ENCODE measurements around the gene OSBP2. TPM values are rescaled to one million over a fixed set of nuclear protein-coding genes. Genes with fewer than 3 reads are reported as not detected.

The OSBP2 gene
- total and polyA plus RNA-seq, 4 donors: 1.1 to 12.3 (median 2.6) TPM

DNA sequence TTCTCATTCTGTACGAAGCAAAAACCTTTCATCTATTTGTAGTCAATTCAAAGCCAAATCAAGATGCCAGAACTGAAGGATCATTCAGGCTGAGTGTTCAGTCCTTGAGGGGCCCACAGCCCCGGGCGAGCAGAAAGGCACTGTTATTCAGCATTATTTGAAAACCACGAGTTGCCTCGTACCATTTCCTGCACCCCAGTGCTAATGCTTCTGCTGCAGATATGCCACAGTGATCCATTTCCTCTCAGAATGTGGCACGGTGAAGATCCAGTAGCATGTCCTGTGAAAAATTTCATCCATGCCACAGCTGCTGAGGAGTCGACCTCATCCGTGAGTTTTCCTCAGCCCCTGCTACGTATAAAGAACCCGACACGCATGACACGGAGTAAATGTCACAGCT is 85.4 kb downstream of the OSBP2 start:
- ATAC-seq (ENCODE audit: insufficient read depth, low FRiP score): no peak
- Histone ChIP-seq H3K9me3 (ENCODE audit: control insufficient read depth in 4 of 4, insufficient read depth in 3 of 4, low read length in 3 of 4) (no peaks in the 10 kb centered on the region), H3K36me3 (ENCODE audit: control insufficient read depth in 4 of 4, insufficient read depth in 4 of 4, low read length in 4 of 4) (no peaks in the 10 kb centered on the region), H3K4me3 (no peak overlapping the region), H3K4me1 (ENCODE audit: control insufficient read depth in 5 of 5, insufficient read depth in 5 of 5, low read length in 5 of 5) (no peaks in the 10 kb centered on the region), H3K9ac (ENCODE audit: insufficient read depth in 1 of 2, low read length in 2 of 2) (no peak overlapping the region), H3K27ac (ENCODE audit: low read depth in 1 of 2, low read length in 1 of 2) (no peak overlapping the region), H3K27me3 (ENCODE audit: control insufficient read depth in 3 of 3, insufficient read depth in 3 of 3, low read length in 2 of 3) (no peaks in the 10 kb centered on the region)
- TF ChIP-seq, protein P1, sequence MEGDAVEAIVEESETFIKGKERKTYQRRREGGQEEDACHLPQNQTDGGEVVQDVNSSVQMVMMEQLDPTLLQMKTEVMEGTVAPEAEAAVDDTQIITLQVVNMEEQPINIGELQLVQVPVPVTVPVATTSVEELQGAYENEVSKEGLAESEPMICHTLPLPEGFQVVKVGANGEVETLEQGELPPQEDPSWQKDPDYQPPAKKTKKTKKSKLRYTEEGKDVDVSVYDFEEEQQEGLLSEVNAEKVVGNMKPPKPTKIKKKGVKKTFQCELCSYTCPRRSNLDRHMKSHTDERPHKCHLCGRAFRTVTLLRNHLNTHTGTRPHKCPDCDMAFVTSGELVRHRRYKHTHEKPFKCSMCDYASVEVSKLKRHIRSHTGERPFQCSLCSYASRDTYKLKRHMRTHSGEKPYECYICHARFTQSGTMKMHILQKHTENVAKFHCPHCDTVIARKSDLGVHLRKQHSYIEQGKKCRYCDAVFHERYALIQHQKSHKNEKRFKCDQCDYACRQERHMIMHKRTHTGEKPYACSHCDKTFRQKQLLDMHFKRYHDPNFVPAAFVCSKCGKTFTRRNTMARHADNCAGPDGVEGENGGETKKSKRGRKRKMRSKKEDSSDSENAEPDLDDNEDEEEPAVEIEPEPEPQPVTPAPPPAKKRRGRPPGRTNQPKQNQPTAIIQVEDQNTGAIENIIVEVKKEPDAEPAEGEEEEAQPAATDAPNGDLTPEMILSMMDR (IDR thresholded peaks at IDR 0.05; ENCODE audit: control extremely low read depth, extremely low read depth): no peak
- no peak for DNase-seq
- 35 to 48% methylated on average over 12 of the region's 12 CpGs for WGBS, 2 donors

DNA sequence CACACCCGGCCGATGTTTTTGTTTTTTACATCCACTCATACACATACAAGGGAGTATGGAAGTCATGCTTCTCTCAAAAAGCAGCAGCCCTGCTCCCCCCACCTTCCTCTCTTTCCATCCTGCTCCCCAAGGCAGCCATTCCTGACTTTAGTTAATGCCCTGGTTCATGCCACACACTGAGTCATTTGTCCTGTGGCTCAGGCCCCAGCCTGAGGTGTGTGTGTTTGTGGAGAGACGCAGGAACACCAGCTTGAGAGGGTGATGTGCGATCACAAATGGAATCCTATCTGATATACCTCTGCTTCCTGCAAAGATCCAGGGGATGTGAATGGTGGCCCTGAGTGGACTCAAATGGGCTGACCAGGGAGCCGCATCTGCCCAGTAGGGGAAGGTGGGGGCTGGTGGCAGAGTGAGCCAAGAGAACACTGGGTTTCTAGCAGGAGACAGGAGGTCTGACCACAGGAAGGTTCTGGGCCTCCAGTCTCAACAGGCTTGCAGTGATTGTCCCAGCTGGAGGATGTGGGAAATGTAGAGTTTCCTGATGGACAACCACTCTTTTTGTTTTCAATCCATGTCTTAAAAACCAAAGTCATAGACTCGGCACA is 86.7 kb downstream of the OSBP2 start:
- DNase-seq (no peak), ATAC-seq (ENCODE audit: insufficient read depth, low FRiP score) (no peak)
- Histone ChIP-seq H3K4me1 (ENCODE audit: control insufficient read depth in 5 of 5, insufficient read depth in 5 of 5, low read length in 5 of 5) (no peaks in the 10 kb centered on the region), H3K9me3 (ENCODE audit: control insufficient read depth in 4 of 4, insufficient read depth in 3 of 4, low read length in 3 of 4) (no peaks in the 10 kb centered on the region), H3K27ac (ENCODE audit: low read depth in 1 of 2, low read length in 1 of 2) (no peak overlapping the region), H3K9ac (ENCODE audit: insufficient read depth in 1 of 2, low read length in 2 of 2) (no peak overlapping the region), H3K36me3 (ENCODE audit: control insufficient read depth in 4 of 4, insufficient read depth in 4 of 4, low read length in 4 of 4) (no peaks in the 10 kb centered on the region), H3K27me3 (ENCODE audit: control insufficient read depth in 3 of 3, insufficient read depth in 3 of 3, low read length in 2 of 3) (no peaks in the 10 kb centered on the region), H3K4me3 (no peak overlapping the region)
- TF ChIP-seq, protein P1 (IDR thresholded peaks at IDR 0.05; ENCODE audit: control extremely low read depth, extremely low read depth): no peak
- 88 to 89% methylated on average over 6 of the region's 6 CpGs for WGBS, 2 donors

DNA sequence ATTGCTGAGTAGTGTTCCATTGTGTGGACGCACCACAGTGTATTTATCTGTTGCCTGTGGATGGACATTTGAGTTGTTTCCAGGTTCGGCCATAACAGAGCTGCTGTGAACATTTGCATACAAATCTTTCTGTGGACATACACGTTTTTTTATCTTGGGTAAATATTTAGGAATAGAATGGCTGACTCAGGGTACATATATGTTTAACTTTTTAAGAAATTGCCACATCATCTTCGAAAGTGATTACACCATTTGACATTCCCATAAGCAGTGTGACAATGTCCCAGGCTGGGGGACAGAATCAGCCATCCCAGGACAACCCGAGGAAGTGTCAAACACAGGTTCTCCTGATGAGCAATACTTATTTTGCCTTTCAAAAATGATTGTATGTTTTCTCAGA is 87.9 kb downstream of the OSBP2 start:
- Histone ChIP-seq H3K36me3 (ENCODE audit: control insufficient read depth in 4 of 4, insufficient read depth in 4 of 4, low read length in 4 of 4) (no peaks in the 10 kb centered on the region), H3K9me3 (ENCODE audit: control insufficient read depth in 4 of 4, insufficient read depth in 3 of 4, low read length in 3 of 4) (no peaks in the 10 kb centered on the region), H3K4me3 (no peak overlapping the region), H3K9ac (ENCODE audit: insufficient read depth in 1 of 2, low read length in 2 of 2) (no peak overlapping the region), H3K27ac (ENCODE audit: low read depth in 1 of 2, low read length in 1 of 2) (no peak overlapping the region), H3K27me3 (ENCODE audit: control insufficient read depth in 3 of 3, insufficient read depth in 3 of 3, low read length in 2 of 3) (no peaks in the 10 kb centered on the region), H3K4me1 (ENCODE audit: control insufficient read depth in 5 of 5, insufficient read depth in 5 of 5, low read length in 5 of 5) (no peaks in the 10 kb centered on the region)
- ATAC-seq (ENCODE audit: insufficient read depth, low FRiP score) (no peak), DNase-seq (no peak)
- WGBS, 2 donors: 67 to 74% methylated on average over 5 of the region's 5 CpGs
- TF ChIP-seq, protein P1 (IDR thresholded peaks at IDR 0.05; ENCODE audit: control extremely low read depth, extremely low read depth): no peak

DNA sequence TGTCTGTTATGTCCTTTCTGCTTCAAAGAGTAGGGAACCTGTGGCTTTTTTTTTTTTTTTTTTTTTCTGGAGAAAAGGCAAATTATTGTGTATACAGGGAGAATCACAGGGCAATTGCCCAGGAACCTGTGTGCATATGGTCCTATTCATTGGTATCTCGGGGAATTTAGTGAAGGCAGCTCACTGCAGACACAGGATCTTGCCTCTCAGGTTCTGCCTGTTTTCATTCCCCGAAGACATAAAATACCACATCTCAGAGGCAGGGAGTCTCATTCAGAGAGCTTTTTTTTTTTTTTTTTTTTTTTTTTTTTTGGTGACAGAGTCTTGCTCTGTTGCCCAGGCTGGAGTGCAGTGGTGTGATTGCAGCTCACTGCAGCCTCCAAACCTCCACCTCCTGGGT is 88.3 kb downstream of the OSBP2 start:
- no peak for DNase-seq
- Histone ChIP-seq H3K27me3 (ENCODE audit: control insufficient read depth in 3 of 3, insufficient read depth in 3 of 3, low read length in 2 of 3) (no peaks in the 10 kb centered on the region), H3K4me3 (no peak overlapping the region), H3K36me3 (ENCODE audit: control insufficient read depth in 4 of 4, insufficient read depth in 4 of 4, low read length in 4 of 4) (no peaks in the 10 kb centered on the region), H3K9ac (ENCODE audit: insufficient read depth in 1 of 2, low read length in 2 of 2) (no peak overlapping the region), H3K27ac (ENCODE audit: low read depth in 1 of 2, low read length in 1 of 2) (no peak overlapping the region), H3K9me3 (ENCODE audit: control insufficient read depth in 4 of 4, insufficient read depth in 3 of 4, low read length in 3 of 4) (no peaks in the 10 kb centered on the region), H3K4me1 (ENCODE audit: control insufficient read depth in 5 of 5, insufficient read depth in 5 of 5, low read length in 5 of 5) (no peaks in the 10 kb centered on the region)
- 92 to 94% methylated on average over 2 of the region's 2 CpGs for WGBS, 2 donors
- no peak for ATAC-seq (ENCODE audit: insufficient read depth, low FRiP score)
- TF ChIP-seq, protein P1 (IDR thresholded peaks at IDR 0.05; ENCODE audit: control extremely low read depth, extremely low read depth): no peak

All from lung (tissue), 12 donors.